OCI-LY3 (cell line): ENCODE data around the gene MCC.

Experiments
- CTCF ChIP-seq: fragments of 200-600, 300-600 bp; sonication (generic); IDR thresholded peaks from 2 replicates; pipeline ENCODE4 v1.5.1; 2014; ENCODE audit warnings: antibody characterized with exemption, low read length, low read depth
- EZH2phosphoT487 ChIP-seq: fragments of 200-600 bp; shearing (Covaris generic); IDR thresholded peaks from 2 replicates; pipeline ENCODE4 v1.6.1; 2018; ENCODE audit warnings: antibody characterized with exemption, mixed run types, low read depth

DNA sequence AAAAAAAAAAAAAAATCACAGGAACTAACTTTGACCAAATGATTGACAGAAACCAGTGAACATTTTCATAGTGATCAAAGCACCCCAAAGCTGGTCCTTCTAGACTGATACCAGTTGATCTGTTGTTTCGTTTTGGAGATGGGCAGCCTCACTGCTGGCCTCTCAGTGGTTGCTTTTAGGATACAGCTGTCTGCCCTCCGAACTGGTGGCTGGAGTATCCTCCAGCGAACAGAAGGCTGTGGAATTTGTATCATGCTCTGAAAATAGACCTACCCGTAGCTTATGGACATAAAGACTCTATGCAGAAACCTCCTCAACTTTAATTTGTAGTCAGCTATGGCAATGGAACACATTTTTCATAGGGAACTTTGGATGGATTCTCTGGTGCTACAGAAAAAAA lies 462.7 kb downstream of the MCC start:
- TF ChIP-seq CTCF, result no peak
- no peak for TF ChIP-seq EZH2phosphoT487
